Sigmoid colon (tissue), 7 donors: ENCODE data around the gene NHLRC4. TPM values are rescaled to one million over a fixed set of nuclear protein-coding genes. Genes with fewer than 3 reads are reported as not detected.

Source experiments
- DNase-seq: peaks from one replicate; pipeline ENCODE4 v3.0.0-alpha.2; 2019
- H3K27ac ChIP-seq, 4 donors: fragments of 200-600 bp; sonication (generic); one replicate each; pipeline ENCODE4 v1.5.1; 2016 to 2019; ENCODE audit warnings: mild to moderate bottlenecking in 1 of 4
- H3K27me3 ChIP-seq, 3 donors: fragments of 200-600 bp; sonication (generic); one replicate each; pipeline ENCODE4 v1.5.1; 2019; ENCODE audit warnings: mild to moderate bottlenecking in 1 of 3
- H3K36me3 ChIP-seq, 4 donors: fragments of 200-600 bp; sonication (generic); one replicate each; pipeline ENCODE4 v1.5.1; 2016 to 2019
- H3K4me1 ChIP-seq, 4 donors: fragments of 200-600 bp; sonication (generic); one replicate each; pipeline ENCODE4 v1.5.1; 2017 to 2019
- H3K4me3 ChIP-seq, 4 donors: fragments of 200-600 bp; sonication (generic); one replicate each; pipeline ENCODE4 v1.5.1; 2017 to 2019; ENCODE audit warnings: mild to moderate bottlenecking in 2 of 4, moderate library complexity in 1 of 4
- H3K9me3 ChIP-seq, 4 donors: fragments of 200-600 bp in 3 of 4; sonication (generic) in 3 of 4; one replicate each; pipeline versions ENCODE4 v1.5.1 to v1.6.1; 2013 to 2019
- CTCF ChIP-seq, 4 experiments: fragments of 450-650 bp in 3 of 4; fragments of 200-600 bp in 1 of 4; IDR thresholded peaks; one replicate each; pipeline ENCODE4 v1.5.1; 2016 to 2019; ENCODE audit warnings: antibody characterized with exemption in 4 of 4, mild to moderate bottlenecking in 3 of 4, moderate library complexity in 2 of 4
- EP300 ChIP-seq, 4 donors: sonication (generic); formaldehyde crosslinking; IDR thresholded peaks; one replicate each; pipeline ENCODE4 v1.6.1; 2017; ENCODE audit warnings: antibody characterized with exemption in 4 of 4
- POLR2A ChIP-seq, 2 donors: fragments of 450-650 bp; IDR thresholded peaks; one replicate each; pipeline ENCODE4 v1.6.1; 2016; ENCODE audit warnings: antibody characterized with exemption in 2 of 2, mild to moderate bottlenecking in 2 of 2, moderate library complexity in 2 of 2
- POLR2AphosphoS5 ChIP-seq, 4 donors: sonication (generic); formaldehyde crosslinking; IDR thresholded peaks; one replicate each; pipeline ENCODE4 v1.6.1; 2017; ENCODE audit warnings: antibody characterized with exemption in 4 of 4
- WGBS, 2 donors: extraction: QIAGEN DNeasy Blood & Tissue Kit; methylation state at CpG; one replicate each; pipeline ENCODE4 v1.1.7; 2013; 5-methylcytosine and 5-hydroxymethylcytosine counted together
- intact Hi-C: fragments of 100-400 bp; cut with DNase I; formaldehyde crosslinking; loops from one replicate; pipeline ENCODE4 v1.15.1; 2023
- polyA plus RNA-seq, 3 donors: library from polyadenylated mRNA; stranded (reverse); fragments of 200-250 nt; gene quantifications; one replicate each; pipeline ENCODE4 v1.2.3, GENCODE V29; 2013
- total RNA-seq, 4 donors: library from RNA; depleted of rRNA; stranded (reverse); fragments of >200 nt; gene quantifications; one replicate each; pipeline ENCODE4 v1.1.0, GENCODE V29; 2016
- donor health status: healthy with polysubstance abuse.
- donor health status: Bipolar disorder and iron deficiency.
- donor health status: healthy.

Gene NHLRC4
- total and polyA plus RNA-seq, 7 donors, result 0.60 to 4.2 (median 1.5) TPM

- TF ChIP-seq POLR2AphosphoS5 (IDR thresholded peaks at IDR 0.05) (no peak), CTCF (IDR thresholded peaks at IDR 0.05) (no peak), POLR2A (IDR thresholded peaks at IDR 0.05) (no peak), EP300 (IDR thresholded peaks at IDR 0.05) (no peak)
- 5 to 15% methylated on average over 62 of the region's 62 CpGs for WGBS, 2 donors
- H3K36me3 ChIP-seq, result no peaks in the 10 kb centered on the region
- H3K27me3 ChIP-seq, result peaks cover 24 to 55% (median 42%) of the 10 kb centered on the region in 3 donors
- H3K4me3 ChIP-seq, result no peak overlapping the region
- no peaks in the 10 kb centered on the region for H3K9me3 ChIP-seq
- peaks cover 0 to 14% (median 7%) of the 10 kb centered on the region in 4 donors for H3K4me1 ChIP-seq
- H3K27ac ChIP-seq, result no peak overlapping the region
- intact Hi-C loops, result no loop called here
- DNase-seq, result no peak
Measured at GRCh38 chr16:559411-560203, 7.2 kb upstream of the NHLRC4 start.

GRCh38 chr16:560204-560700 lies 6.6 kb upstream of the NHLRC4 start, which contains the start of gene PRR35:
TSS of gene PRR35 (plus strand) at chr16:560394. CDS start at chr16:563295, 2,901 bp downstream.
- Histone ChIP-seq H3K4me3 (no peak within 1 kb of the TSS), H3K9me3 (no peaks in the 10 kb centered on the region), H3K27me3 (peaks cover 24 to 57% (median 42%) of the 10 kb centered on the region in 3 donors), H3K36me3 (no peaks in the 10 kb centered on the region), H3K27ac (no peak within 1 kb of the TSS), H3K4me1 (peaks cover 0 to 16% (median 8%) of the 10 kb centered on the region in 4 donors)
- 1 to 2% methylated on average over 84 of the region's 84 CpGs for WGBS, 2 donors
- intact Hi-C loops, result no loop called here
- no peak for DNase-seq
- no peak for TF ChIP-seq POLR2A (IDR thresholded peaks at IDR 0.05)
- no peak for TF ChIP-seq POLR2AphosphoS5 (IDR thresholded peaks at IDR 0.05)
- no peak for TF ChIP-seq CTCF (IDR thresholded peaks at IDR 0.05)
- no peak for TF ChIP-seq EP300 (IDR thresholded peaks at IDR 0.05)

DNA sequence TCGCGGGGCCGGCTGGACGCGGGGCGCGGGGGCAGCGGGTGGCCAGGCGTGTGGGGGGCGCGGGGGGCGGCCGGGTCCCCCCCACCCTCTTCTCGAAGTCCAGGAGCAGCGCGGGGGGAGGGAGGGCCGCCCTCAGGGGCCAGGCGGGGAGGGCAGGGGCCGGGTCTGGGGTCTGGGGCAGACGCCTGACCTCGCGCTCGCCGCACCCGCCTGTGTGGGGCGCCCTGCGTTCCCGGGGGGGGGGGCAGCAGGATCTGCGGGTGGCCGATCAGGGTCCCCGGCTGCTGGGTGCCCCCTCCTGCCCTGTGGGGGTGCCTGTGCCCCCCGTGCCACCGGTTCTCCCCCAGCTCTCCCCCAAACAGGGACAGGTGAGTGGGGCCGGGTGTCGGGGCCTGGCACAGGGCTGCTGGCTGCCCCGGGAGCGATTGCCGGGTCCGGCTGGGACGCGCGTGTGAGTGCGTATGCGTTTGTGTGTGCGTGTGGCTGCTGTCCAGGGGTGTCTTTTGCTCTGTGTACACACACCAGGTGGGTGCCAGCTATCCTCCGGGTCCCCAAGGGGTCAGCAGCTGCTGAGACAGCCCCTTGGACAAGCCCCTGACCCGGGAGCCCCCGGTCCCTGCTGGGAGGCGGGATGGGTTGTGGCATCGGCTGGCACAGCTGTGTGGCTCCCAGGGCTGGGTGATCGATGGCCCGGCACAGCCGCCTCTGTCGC lies 5.9 kb upstream of the NHLRC4 start:
- no peaks in the 10 kb centered on the region for H3K36me3 ChIP-seq
- no peak overlapping the region for H3K27ac ChIP-seq
- peaks cover 0 to 22% (median 14%) of the 10 kb centered on the region in 4 donors for H3K4me1 ChIP-seq
- H3K9me3 ChIP-seq, result no peaks in the 10 kb centered on the region
- H3K4me3 ChIP-seq, result no peak overlapping the region
- intact Hi-C loops, result no loop called here
- peaks cover 24 to 57% (median 42%) of the 10 kb centered on the region in 3 donors for H3K27me3 ChIP-seq
- TF ChIP-seq POLR2A (IDR thresholded peaks at IDR 0.05) (no peak), POLR2AphosphoS5 (IDR thresholded peaks at IDR 0.05) (no peak), EP300 (IDR thresholded peaks at IDR 0.05) (no peak), CTCF (IDR thresholded peaks at IDR 0.05) (no peak)
- 8 to 22% methylated on average over 54 of the region's 54 CpGs for WGBS, 2 donors
- no peak for DNase-seq

GRCh38 chr16:561413-561794 lies 5.4 kb upstream of the NHLRC4 start:
- Histone ChIP-seq H3K9me3 (no peaks in the 10 kb centered on the region), H3K4me3 (no peak overlapping the region), H3K27ac (no peak overlapping the region), H3K4me1 (peaks cover 0 to 27% (median 19%) of the 10 kb centered on the region in 4 donors), H3K27me3 (peaks cover 24 to 57% (median 42%) of the 10 kb centered on the region in 3 donors), H3K36me3 (no peaks in the 10 kb centered on the region)
- WGBS, 2 donors, result 50 to 70% methylated on average over 15 of the region's 15 CpGs
- no peak for TF ChIP-seq POLR2A (IDR thresholded peaks at IDR 0.05)
- no peak for TF ChIP-seq EP300 (IDR thresholded peaks at IDR 0.05)
- no peak for TF ChIP-seq POLR2AphosphoS5 (IDR thresholded peaks at IDR 0.05)
- TF ChIP-seq CTCF (IDR thresholded peaks at IDR 0.05), result no peak
- DNase-seq, result no peak
- intact Hi-C loops, result no loop called here
